RPMI7951 (cell line): ENCODE data around the gene DIPK1C. TPM values are rescaled to one million over a fixed set of nuclear protein-coding genes. Genes with fewer than 3 reads are reported as not detected.
"Not testable (repeated sequence)": the region's sequence is repeated elsewhere in the genome, so short reads cannot be mapped to it uniquely, and the experiment has no call there.

ENCODE experiments used
- DNase-seq: peaks from one replicate; pipeline ENCODE4 v3.0.0-alpha.2; 2012; ENCODE audit warnings: low read depth
- total RNA-seq: library from RNA; depleted of rRNA; stranded (reverse); fragments of >200 nt; shearing (Covaris generic); gene quantifications from 2 replicates; pipeline ENCODE4 v1.2.3, GENCODE V29; 2014; rRNA removed

Gene DIPK1C
- total RNA-seq = not detected in 2 replicates

- DNase-seq = no peak
Measured at GRCh38 chr18:74457043-74457724, at the start of gene DIPK1C. DIPK1C (minus strand) TSS chr18:74457308; CDS start chr18:74457259, 49 bp downstream.

- no peak for DNase-seq
Measured at GRCh38 chr18:74506448-74507084, 49.5 kb upstream of the DIPK1C start.

- no peak for DNase-seq
Measured at GRCh38 chr18:74505776-74506175, 48.7 kb upstream of the DIPK1C start.

GRCh38 chr18:74503137-74503536 is 46.0 kb upstream of the DIPK1C start:
- DNase-seq = no peak

GRCh38 chr18:74501386-74501785 is 44.3 kb upstream of the DIPK1C start:
- no peak for DNase-seq

- DNase-seq = not testable (repeated sequence)
Measured at GRCh38 chr18:74500774-74501173, 43.7 kb upstream of the DIPK1C start.

GRCh38 chr18:74500372-74500771 is 43.3 kb upstream of the DIPK1C start:
- no peak for DNase-seq

GRCh38 chr18:74499633-74500032 is 42.5 kb upstream of the DIPK1C start:
- peak; percentile 73 for DNase-seq

GRCh38 chr18:74498712-74499627 is 41.9 kb upstream of the DIPK1C start:
- DNase-seq = peak; percentile 72

- no peak for DNase-seq
Measured at GRCh38 chr18:74497778-74498177, 40.7 kb upstream of the DIPK1C start.

GRCh38 chr18:74497324-74497676 is 40.2 kb upstream of the DIPK1C start:
- no peak for DNase-seq

- peak; percentile 64 for DNase-seq
Measured at GRCh38 chr18:74496508-74497323, 39.6 kb upstream of the DIPK1C start.

- DNase-seq = peak; percentile 95
Measured at GRCh38 chr18:74495581-74496507, 38.7 kb upstream of the DIPK1C start, which contains the start of gene CNDP2. CNDP2 (plus strand) TSS chr18:74496363; CDS start chr18:74499974, 3,611 bp downstream.

- no peak for DNase-seq
Measured at GRCh38 chr18:74494514-74494913, 37.4 kb upstream of the DIPK1C start.

- DNase-seq = peak; percentile 41
Measured at GRCh38 chr18:74493689-74494088, 36.6 kb upstream of the DIPK1C start.

GRCh38 chr18:74492259-74492658 is 35.2 kb upstream of the DIPK1C start:
- DNase-seq = no peak

GRCh38 chr18:74489676-74490075 is 32.6 kb upstream of the DIPK1C start:
- DNase-seq = peak; percentile 43

- DNase-seq = no peak
Measured at GRCh38 chr18:74488864-74489263, 31.8 kb upstream of the DIPK1C start.

GRCh38 chr18:74488354-74488753 is 31.2 kb upstream of the DIPK1C start:
- DNase-seq = no peak

- no peak for DNase-seq
Measured at GRCh38 chr18:74486119-74486849, 29.2 kb upstream of the DIPK1C start.
